Smooth muscle cell (in vitro differentiated cells): ENCODE data around the gene HRH2. TPM values are rescaled to one million over a fixed set of nuclear protein-coding genes. Genes with fewer than 3 reads are reported as not detected.

Experiments used
- DNase-seq: peaks from one replicate; lab custom pipeline; 2025; ENCODE audit not compliant: unreplicated experiment; lab: John Stamatoyannopoulos, UW
- H2AFZ ChIP-seq: fragments of 200-600 bp; sonication (generic); 2 replicates; pipeline ENCODE4 v1.6.0; 2016; ENCODE audit warnings: antibody characterized with exemption, low read depth, mild to moderate bottlenecking
- H3F3A ChIP-seq: fragments of 200-600 bp; sonication (generic); 2 replicates; pipeline ENCODE4 v1.6.0; 2017; ENCODE audit warnings: antibody characterized with exemption, low read depth
- H3K27ac ChIP-seq: fragments of 200-600 bp; sonication (generic); 2 replicates; pipeline ENCODE4 v1.5.1; 2016; ENCODE audit warnings: low read depth, mild to moderate bottlenecking
- H3K27me3 ChIP-seq: fragments of 200-600 bp; sonication (generic); 2 replicates; pipeline ENCODE4 v1.6.1; 2016; ENCODE audit warnings: low read depth, mild to moderate bottlenecking
- H3K36me3 ChIP-seq: fragments of 200-600 bp; sonication (generic); 2 replicates; pipeline ENCODE4 v1.5.1; 2016; ENCODE audit warnings: low read depth
- H3K4me1 ChIP-seq: fragments of 200-600 bp; sonication (generic); 2 replicates; pipeline ENCODE4 v1.5.1; 2016; ENCODE audit warnings: low read depth
- H3K4me2 ChIP-seq: fragments of 200-600 bp; sonication (generic); 2 replicates; pipeline ENCODE4 v1.6.0; 2016; ENCODE audit warnings: mild to moderate bottlenecking
- H3K4me3 ChIP-seq: fragments of 200-600 bp; sonication (generic); 2 replicates; pipeline ENCODE4 v1.5.1; 2016; ENCODE audit warnings: mild to moderate bottlenecking
- H3K79me2 ChIP-seq: fragments of 200-600 bp; sonication (generic); 2 replicates; pipeline ENCODE4 v1.6.0; 2016; ENCODE audit warnings: low read depth, mild to moderate bottlenecking
- H3K9ac ChIP-seq: fragments of 200-600 bp; sonication (generic); 2 replicates; pipeline ENCODE4 v1.6.0; 2016; ENCODE audit warnings: low read depth
- H3K9me3 ChIP-seq: fragments of 200-600 bp; sonication (generic); replicated peaks from 2 replicates; pipeline ENCODE4 v1.5.1; 2016; ENCODE audit warnings: low read depth
- H4K20me1 ChIP-seq: fragments of 200-600 bp; sonication (generic); 2 replicates; pipeline ENCODE4 v1.6.0; 2016; ENCODE audit warnings: low read depth
- CTCF ChIP-seq: fragments of 200-600 bp; sonication (generic); IDR thresholded peaks from 2 replicates; pipeline ENCODE4 v1.5.1; 2017; ENCODE audit warnings: borderline replicate concordance, mild to moderate bottlenecking, antibody characterized with exemption; ENCODE audit not compliant: insufficient read depth, poor library complexity, severe bottlenecking
- WGBS: methylation state at CpG from one replicate; pipeline ENCODE4 v1.1.7; 2016; ENCODE audit warnings: low lambda C conversion rate; 5-methylcytosine and 5-hydroxymethylcytosine counted together
- polyA plus RNA-seq: library from polyadenylated mRNA; unstranded; fragments of >200 nt; fragmentation: Nextera tagmentation; extraction: Ambion mirVana; gene quantifications from 2 replicates; pipeline ENCODE4 v1.2.1, GENCODE V29; 2016
- total RNA-seq: library from RNA; depleted of rRNA; stranded (reverse); fragments of >200 nt; gene quantifications from 2 replicates; pipeline ENCODE4 v1.2.3, GENCODE V29; 2014

HRH2 gene
- total and polyA plus RNA-seq, 2 experiments from 2014 or later = 0.57 to 0.63 TPM

DNA sequence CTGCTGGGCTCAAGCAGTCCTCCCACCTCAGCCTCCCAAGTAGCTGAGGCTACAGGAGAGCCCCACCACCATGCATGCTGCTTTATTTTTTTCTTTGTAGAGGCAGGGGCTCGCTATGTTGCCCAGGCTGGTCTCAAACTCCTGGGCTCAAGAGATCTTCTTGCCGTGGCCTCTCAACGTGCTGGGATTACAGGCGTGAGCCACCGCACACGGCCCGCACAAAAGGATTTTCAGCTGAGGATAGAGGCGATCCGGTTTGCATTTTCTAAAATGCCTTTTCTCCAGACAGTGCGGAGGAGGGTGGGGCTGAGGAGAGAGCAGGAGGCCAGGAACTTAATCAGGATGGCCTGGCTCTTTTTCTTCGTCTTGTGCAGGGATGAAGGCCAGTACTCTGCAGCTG, 6.9 kb downstream of the HRH2 start:
- Histone ChIP-seq H3K9me3 (no peaks in the 10 kb centered on the region), H3K36me3 (no peaks in the 10 kb centered on the region), H3K27ac (no peak overlapping the region), H3K4me1 (no peaks in the 10 kb centered on the region), H3K79me2 (no peaks in the 10 kb centered on the region), H3K4me2 (no peak overlapping the region), H3K27me3 (peaks cover 4% of the 10 kb centered on the region), H3K9ac (no peak overlapping the region), H3K4me3 (no peak overlapping the region), H4K20me1 (no peaks in the 10 kb centered on the region), H2AFZ (no peak overlapping the region), H3F3A (no peaks in the 10 kb centered on the region)
- 88% methylated on average over 11 of the region's 11 CpGs for WGBS
- TF ChIP-seq CTCF = no peak
- DNase-seq = no peak

GRCh38 chr5:175666216-175666615, 8.3 kb downstream of the HRH2 start:
- Histone ChIP-seq H3K27ac (no peak overlapping the region), H3K4me3 (no peak overlapping the region), H3K4me2 (no peak overlapping the region), H3K36me3 (no peaks in the 10 kb centered on the region), H2AFZ (no peak overlapping the region), H3K27me3 (no peaks in the 10 kb centered on the region), H3F3A (no peaks in the 10 kb centered on the region), H4K20me1 (no peaks in the 10 kb centered on the region), H3K4me1 (no peaks in the 10 kb centered on the region), H3K9me3 (no peaks in the 10 kb centered on the region), H3K79me2 (no peaks in the 10 kb centered on the region), H3K9ac (no peak overlapping the region)
- DNase-seq = no peak
- WGBS = 74% methylated on average over 6 of the region's 6 CpGs
- TF ChIP-seq CTCF = no peak

- 89% methylated on average over 5 of the region's 5 CpGs for WGBS
- Histone ChIP-seq H3K27ac (no peak overlapping the region), H3K27me3 (no peaks in the 10 kb centered on the region), H3K9ac (no peak overlapping the region), H3K4me3 (no peak overlapping the region), H3K4me1 (no peaks in the 10 kb centered on the region), H3K36me3 (no peaks in the 10 kb centered on the region), H2AFZ (no peak overlapping the region), H3F3A (no peaks in the 10 kb centered on the region), H4K20me1 (no peaks in the 10 kb centered on the region), H3K79me2 (no peaks in the 10 kb centered on the region), H3K9me3 (no peaks in the 10 kb centered on the region), H3K4me2 (no peak overlapping the region)
- DNase-seq = no peak
- TF ChIP-seq CTCF = no peak
Measured at GRCh38 chr5:175668006-175668405, 10.1 kb downstream of the HRH2 start.

DNA sequence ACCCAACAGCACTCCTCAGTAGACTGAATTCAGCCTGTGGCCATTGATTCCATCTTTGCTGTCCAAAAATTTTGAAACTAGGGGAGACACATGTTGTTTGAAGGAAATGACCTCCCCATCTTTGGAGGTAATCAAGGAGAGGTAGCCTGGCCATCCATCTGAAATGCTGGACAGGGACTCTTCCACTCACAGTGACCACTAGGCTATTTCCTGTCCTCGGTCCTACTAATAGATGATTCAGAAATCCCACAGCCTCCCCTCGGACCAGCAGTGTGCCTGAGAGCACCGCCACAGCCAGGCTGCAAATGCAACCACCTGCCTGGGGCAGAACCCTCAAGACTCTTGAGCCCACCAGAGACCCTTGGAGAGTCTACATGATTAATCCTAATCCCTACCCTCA, 12.5 kb downstream of the HRH2 start:
- no peaks in the 10 kb centered on the region for H3K27me3 ChIP-seq
- TF ChIP-seq CTCF = no peak
- no peak overlapping the region for H2AFZ ChIP-seq
- DNase-seq = no peak
- H3K79me2 ChIP-seq = no peaks in the 10 kb centered on the region
- no peaks in the 10 kb centered on the region for H3K36me3 ChIP-seq
- H3K4me2 ChIP-seq = no peak overlapping the region
- H3K27ac ChIP-seq = no peak overlapping the region
- H3K9ac ChIP-seq = no peak overlapping the region
- no peaks in the 10 kb centered on the region for H3F3A ChIP-seq
- H3K4me3 ChIP-seq = no peak overlapping the region
- WGBS = 95% methylated on average over 3 of the region's 3 CpGs
- no peaks in the 10 kb centered on the region for H4K20me1 ChIP-seq
- no peaks in the 10 kb centered on the region for H3K4me1 ChIP-seq
- no peaks in the 10 kb centered on the region for H3K9me3 ChIP-seq
